Gastrocnemius medialis (tissue), 4 donors: Measurements from ENCODE around the gene WSCD1. TPM values are rescaled to one million over a fixed set of nuclear protein-coding genes. Genes with fewer than 3 reads are reported as not detected.

ENCODE experiments used
- ATAC-seq, 2 donors: fragments of 150-250 bp; one replicate each; pipeline ENCODE4 v1.9.1; 2016
- DNase-seq, 2 donors: peaks; one replicate each; pipeline ENCODE4 v3.0.0-alpha.2; 2019
- H3K27ac ChIP-seq, 4 donors: fragments of 200-600 bp; sonication (generic); 1 replicate in 1 of 4; 2 replicates in 3 of 4; pipeline ENCODE4 v1.5.1; 2016 to 2018; ENCODE audit warnings: mild to moderate bottlenecking in 2 of 4, moderate library complexity in 1 of 4
- H3K27me3 ChIP-seq, 3 donors: fragments of 200-600 bp; sonication (generic) in 2 of 3; 1 replicate in 1 of 3; 2 replicates in 2 of 3; pipeline versions ENCODE4 v1.5.1 to v1.6.0; 2016 to 2019; ENCODE audit warnings: mild to moderate bottlenecking in 1 of 3, moderate library complexity in 1 of 3
- H3K36me3 ChIP-seq, 2 donors: fragments of 200-600 bp; sonication (generic) in 1 of 2; one replicate each; pipeline ENCODE4 v1.5.1; 2017 to 2018
- H3K4me1 ChIP-seq, 2 donors: fragments of 200-600 bp; sonication (generic) in 1 of 2; one replicate each; pipeline ENCODE4 v1.5.1; 2016 to 2017; ENCODE audit warnings: mild to moderate bottlenecking in 2 of 2
- H3K4me3 ChIP-seq, 4 donors: fragments of 200-600 bp; sonication (generic) in 3 of 4; 1 replicate in 1 of 4; 2 replicates in 3 of 4; pipeline ENCODE4 v1.5.1; 2016 to 2019; ENCODE audit warnings: mild to moderate bottlenecking in 2 of 4
- H3K9me3 ChIP-seq, 3 donors: fragments of 200-600 bp; sonication (generic) in 2 of 3; 1 replicate in 1 of 3; 2 replicates in 2 of 3; pipeline ENCODE4 v1.5.1; 2016 to 2019
- CTCF ChIP-seq, 5 experiments: fragments of 450-650 bp in 3 of 5; fragments of 200-600 bp in 2 of 5; sonication (generic) in 2 of 5; IDR thresholded peaks in 4 of 5; conservative IDR thresholded peaks in 1 of 5; 1 replicate in 4 of 5; 2 replicates in 1 of 5; pipeline ENCODE4 v1.5.1; 2016 to 2019; ENCODE audit warnings: antibody characterized with exemption in 5 of 5, mild to moderate bottlenecking in 3 of 5, moderate library complexity in 3 of 5
- POLR2A ChIP-seq, 2 donors: fragments of 450-650 bp; IDR thresholded peaks; one replicate each; pipeline ENCODE4 v1.6.1; 2017; ENCODE audit warnings: antibody characterized with exemption in 2 of 2, mild to moderate bottlenecking in 2 of 2, moderate library complexity in 2 of 2
- in situ Hi-C, 4 donors: fragments of 200-750 bp; cut with MboI; loops; one replicate each; pipeline versions ENCODE4 v1.15.0 to v1.8.0; 2017; ENCODE audit warnings: low sequenced_read_pairs in 4 of 4
- intact Hi-C: fragments of 100-400 bp; cut with DNase I; formaldehyde crosslinking; loops from one replicate; pipeline ENCODE4 v1.15.1; 2023; ENCODE audit warnings: low total_unique reads
- total RNA-seq, 4 donors: library from RNA; depleted of rRNA; stranded (reverse); fragments of >200 nt; gene quantifications; one replicate each; pipeline versions ENCODE4 v1.1.0 to v1.2.3, GENCODE V29; 2016

WSCD1 gene
- total RNA-seq, 4 donors from 2014 or later: 2.7 to 15.3 (median 5.9) TPM

- Histone ChIP-seq H3K4me3 (no peak overlapping the region), H3K27ac (no peak overlapping the region), H3K9me3 (no peaks in the 10 kb centered on the region), H3K4me1 (no peaks in the 10 kb centered on the region), H3K36me3 (no peaks in the 10 kb centered on the region), H3K27me3 (no peaks in the 10 kb centered on the region)
- no peak for DNase-seq
- no peak for ATAC-seq
- TF ChIP-seq CTCF (IDR thresholded peaks at IDR 0.05 in 4 of 5, conservative IDR thresholded peaks at IDR 0.05 in 1 of 5): no peak
- TF ChIP-seq POLR2A (IDR thresholded peaks at IDR 0.05): no peak
- in situ Hi-C loops: no loop called here
- intact Hi-C loops: no loop called here
Observed at GRCh38 chr17:6140728-6141330, 70.7 kb downstream of the WSCD1 start.

- no peak for ATAC-seq
- Histone ChIP-seq H3K4me3 (no peak overlapping the region), H3K4me1 (no peaks in the 10 kb centered on the region), H3K9me3 (no peaks in the 10 kb centered on the region), H3K27me3 (no peaks in the 10 kb centered on the region), H3K27ac (no peak overlapping the region), H3K36me3 (no peaks in the 10 kb centered on the region)
- intact Hi-C loops (no loop called here), in situ Hi-C loops (no loop called here)
- DNase-seq: no peak
- TF ChIP-seq CTCF (IDR thresholded peaks at IDR 0.05 in 4 of 5, conservative IDR thresholded peaks at IDR 0.05 in 1 of 5) (no peak), POLR2A (IDR thresholded peaks at IDR 0.05) (no peak)
Observed at GRCh38 chr17:6142701-6143100, 72.5 kb downstream of the WSCD1 start.

- Histone ChIP-seq H3K27me3 (peaks cover 0 to 3% (median 0%) of the 10 kb centered on the region in 3 donors), H3K4me3 (no peak overlapping the region), H3K27ac (no peak overlapping the region), H3K9me3 (no peaks in the 10 kb centered on the region), H3K4me1 (no peaks in the 10 kb centered on the region), H3K36me3 (no peaks in the 10 kb centered on the region)
- in situ Hi-C loops: no loop called here
- no peak for ATAC-seq
- no peak for DNase-seq
- TF ChIP-seq POLR2A (IDR thresholded peaks at IDR 0.05) (no peak), CTCF (IDR thresholded peaks at IDR 0.05 in 4 of 5, conservative IDR thresholded peaks at IDR 0.05 in 1 of 5) (no peak)
- intact Hi-C loops: no loop called here
Observed at GRCh38 chr17:6145946-6146345, 75.8 kb downstream of the WSCD1 start.

- Histone ChIP-seq H3K36me3 (no peaks in the 10 kb centered on the region), H3K4me1 (no peaks in the 10 kb centered on the region), H3K27me3 (peaks cover 0 to 3% (median 0%) of the 10 kb centered on the region in 3 donors), H3K4me3 (no peak overlapping the region), H3K9me3 (no peaks in the 10 kb centered on the region), H3K27ac (no peak overlapping the region)
- in situ Hi-C loops: no loop called here
- no peak for DNase-seq
- intact Hi-C loops: no loop called here
- no peak for TF ChIP-seq POLR2A (IDR thresholded peaks at IDR 0.05)
- TF ChIP-seq CTCF (IDR thresholded peaks at IDR 0.05 in 4 of 5, conservative IDR thresholded peaks at IDR 0.05 in 1 of 5): no peak
- ATAC-seq: no peak
Observed at GRCh38 chr17:6147042-6147441, 76.9 kb downstream of the WSCD1 start.

- intact Hi-C loops: no loop called here
- in situ Hi-C loops: loop anchor here in 1 of 4 donors (25.0 kb wide), 1 partner anchor 91 kb away; the partner anchor contains the start of gene WSCD1
Observed at GRCh38 chr17:6153375-6153774, 83.2 kb downstream of the WSCD1 start.

More at GRCh38 chr17:6153375-6153774, 83.2 kb downstream of the WSCD1 start:
- Histone ChIP-seq H3K27ac (no peak overlapping the region), H3K4me3 (no peak overlapping the region), H3K9me3 (no peaks in the 10 kb centered on the region), H3K27me3 (peaks cover 0 to 3% (median 0%) of the 10 kb centered on the region in 3 donors), H3K4me1 (no peaks in the 10 kb centered on the region), H3K36me3 (no peaks in the 10 kb centered on the region)
- TF ChIP-seq CTCF (IDR thresholded peaks at IDR 0.05 in 4 of 5, conservative IDR thresholded peaks at IDR 0.05 in 1 of 5): no peak
- no peak for TF ChIP-seq POLR2A (IDR thresholded peaks at IDR 0.05)
- DNase-seq (no peak), ATAC-seq (no peak)
